ENCODE results near the gene KCNIP1.

Gene KCNIP1

DNA sequence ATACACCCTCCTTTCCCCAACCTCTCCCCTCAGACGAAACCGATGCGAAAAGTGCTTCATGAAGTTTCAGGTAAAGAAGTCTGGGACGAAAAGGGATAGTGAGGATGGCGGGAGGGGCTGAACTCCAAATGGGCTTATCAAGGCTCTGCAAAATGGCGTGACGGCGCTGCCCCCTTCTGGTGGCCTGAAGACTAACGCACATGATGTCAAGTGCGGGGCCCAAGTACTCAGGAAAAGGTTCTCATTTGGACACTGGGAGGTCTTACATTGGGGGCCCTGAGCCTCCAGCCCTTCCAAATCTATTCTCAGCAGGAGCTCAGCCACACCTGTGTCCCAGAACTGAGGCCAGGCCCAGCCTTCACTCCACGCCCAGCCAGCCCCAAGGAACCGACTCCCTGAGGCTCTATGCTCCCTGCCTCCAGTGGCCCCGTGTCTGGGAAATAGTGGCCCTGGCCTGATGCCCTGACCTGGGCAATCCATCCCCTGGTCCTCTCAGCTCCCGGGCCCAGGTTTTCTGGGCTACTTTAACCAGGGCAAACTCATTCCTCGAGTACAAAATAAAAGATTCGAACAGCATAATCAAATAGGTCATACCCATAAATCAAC, 119.9 kb downstream of the KCNIP1 start:
- DNase-seq (ENCODE audit: low read depth in 1 of 2, low spot score in 1 of 2): peak; percentile 5 to 30
- H3K27ac ChIP-seq (replicated peaks): no peak overlapping the region

DNA sequence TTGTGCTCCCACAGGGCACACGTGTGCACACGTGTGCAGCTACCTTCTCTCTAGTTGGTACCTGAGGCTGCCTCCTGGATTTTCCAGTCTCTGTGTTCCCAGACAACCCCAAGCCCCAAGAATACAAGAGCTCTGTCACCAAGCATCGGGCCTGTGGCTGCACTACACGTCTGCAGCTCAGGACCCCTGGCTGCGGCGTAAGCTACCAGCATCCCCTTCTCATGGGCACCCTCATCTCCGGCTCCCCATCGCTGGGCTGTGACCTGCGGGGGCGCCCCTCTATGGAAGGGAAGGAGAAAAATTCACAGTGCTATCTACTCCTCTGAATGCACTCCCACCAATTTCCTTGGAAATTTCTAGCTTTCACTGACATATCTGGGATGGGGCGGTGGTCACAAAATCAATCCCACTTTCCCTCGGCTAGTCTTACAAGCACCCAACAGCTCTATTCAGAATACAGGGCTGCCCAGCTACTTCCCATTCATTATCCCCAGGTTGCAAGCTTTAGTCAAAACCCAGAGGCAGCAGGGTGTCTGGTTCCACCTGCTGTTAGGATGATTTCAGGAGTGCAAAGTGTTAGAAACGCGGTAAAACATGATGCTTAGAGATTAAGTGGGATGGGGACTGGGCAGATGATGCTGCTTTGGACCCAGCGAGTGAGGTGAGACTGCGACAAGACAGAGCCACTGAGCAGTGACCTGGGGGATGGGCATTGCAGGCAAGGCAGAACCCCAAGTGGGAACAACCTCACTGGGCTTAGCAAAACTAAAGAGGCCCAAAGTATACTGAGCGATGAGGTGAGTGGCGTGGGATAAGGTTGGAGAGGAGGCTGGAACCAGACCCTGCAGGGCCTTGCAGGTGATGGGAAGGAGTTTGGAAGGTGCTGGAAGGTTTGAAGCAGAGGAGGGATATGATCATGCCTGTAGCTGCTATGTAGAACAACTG, 121.7 kb downstream of the KCNIP1 start:
- TF ChIP-seq, protein P1, sequence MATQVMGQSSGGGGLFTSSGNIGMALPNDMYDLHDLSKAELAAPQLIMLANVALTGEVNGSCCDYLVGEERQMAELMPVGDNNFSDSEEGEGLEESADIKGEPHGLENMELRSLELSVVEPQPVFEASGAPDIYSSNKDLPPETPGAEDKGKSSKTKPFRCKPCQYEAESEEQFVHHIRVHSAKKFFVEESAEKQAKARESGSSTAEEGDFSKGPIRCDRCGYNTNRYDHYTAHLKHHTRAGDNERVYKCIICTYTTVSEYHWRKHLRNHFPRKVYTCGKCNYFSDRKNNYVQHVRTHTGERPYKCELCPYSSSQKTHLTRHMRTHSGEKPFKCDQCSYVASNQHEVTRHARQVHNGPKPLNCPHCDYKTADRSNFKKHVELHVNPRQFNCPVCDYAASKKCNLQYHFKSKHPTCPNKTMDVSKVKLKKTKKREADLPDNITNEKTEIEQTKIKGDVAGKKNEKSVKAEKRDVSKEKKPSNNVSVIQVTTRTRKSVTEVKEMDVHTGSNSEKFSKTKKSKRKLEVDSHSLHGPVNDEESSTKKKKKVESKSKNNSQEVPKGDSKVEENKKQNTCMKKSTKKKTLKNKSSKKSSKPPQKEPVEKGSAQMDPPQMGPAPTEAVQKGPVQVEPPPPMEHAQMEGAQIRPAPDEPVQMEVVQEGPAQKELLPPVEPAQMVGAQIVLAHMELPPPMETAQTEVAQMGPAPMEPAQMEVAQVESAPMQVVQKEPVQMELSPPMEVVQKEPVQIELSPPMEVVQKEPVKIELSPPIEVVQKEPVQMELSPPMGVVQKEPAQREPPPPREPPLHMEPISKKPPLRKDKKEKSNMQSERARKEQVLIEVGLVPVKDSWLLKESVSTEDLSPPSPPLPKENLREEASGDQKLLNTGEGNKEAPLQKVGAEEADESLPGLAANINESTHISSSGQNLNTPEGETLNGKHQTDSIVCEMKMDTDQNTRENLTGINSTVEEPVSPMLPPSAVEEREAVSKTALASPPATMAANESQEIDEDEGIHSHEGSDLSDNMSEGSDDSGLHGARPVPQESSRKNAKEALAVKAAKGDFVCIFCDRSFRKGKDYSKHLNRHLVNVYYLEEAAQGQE (IDR thresholded peaks at IDR 0.05; ENCODE audit: insufficient replicate concordance, low read depth): no peak
- TF ChIP-seq POLR2AphosphoS5 (IDR thresholded peaks at IDR 0.05; ENCODE audit: low read depth) (no peak), GABPA (IDR thresholded peaks at IDR 0.05; ENCODE audit: low read depth) (no peak), SPI1 (IDR thresholded peaks at IDR 0.05; ENCODE audit: borderline replicate concordance, low read depth) (no peak)
- TF ChIP-seq, protein P2, sequence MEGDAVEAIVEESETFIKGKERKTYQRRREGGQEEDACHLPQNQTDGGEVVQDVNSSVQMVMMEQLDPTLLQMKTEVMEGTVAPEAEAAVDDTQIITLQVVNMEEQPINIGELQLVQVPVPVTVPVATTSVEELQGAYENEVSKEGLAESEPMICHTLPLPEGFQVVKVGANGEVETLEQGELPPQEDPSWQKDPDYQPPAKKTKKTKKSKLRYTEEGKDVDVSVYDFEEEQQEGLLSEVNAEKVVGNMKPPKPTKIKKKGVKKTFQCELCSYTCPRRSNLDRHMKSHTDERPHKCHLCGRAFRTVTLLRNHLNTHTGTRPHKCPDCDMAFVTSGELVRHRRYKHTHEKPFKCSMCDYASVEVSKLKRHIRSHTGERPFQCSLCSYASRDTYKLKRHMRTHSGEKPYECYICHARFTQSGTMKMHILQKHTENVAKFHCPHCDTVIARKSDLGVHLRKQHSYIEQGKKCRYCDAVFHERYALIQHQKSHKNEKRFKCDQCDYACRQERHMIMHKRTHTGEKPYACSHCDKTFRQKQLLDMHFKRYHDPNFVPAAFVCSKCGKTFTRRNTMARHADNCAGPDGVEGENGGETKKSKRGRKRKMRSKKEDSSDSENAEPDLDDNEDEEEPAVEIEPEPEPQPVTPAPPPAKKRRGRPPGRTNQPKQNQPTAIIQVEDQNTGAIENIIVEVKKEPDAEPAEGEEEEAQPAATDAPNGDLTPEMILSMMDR (IDR thresholded peaks at IDR 0.05; ENCODE audit: insufficient read depth, low read length): no peak
- Histone ChIP-seq H3K27me3 (ENCODE audit: insufficient read depth, poor library complexity, severe bottlenecking) (no peaks in the 10 kb centered on the region), H3K27ac (replicated peaks) (no peak overlapping the region), H3K4me3 (replicated peaks; ENCODE audit: insufficient read depth, low read length) (no peak overlapping the region)
- no peak for DNase-seq (ENCODE audit: low read depth in 1 of 2, low spot score in 1 of 2)

More for the DNA sequence above, 119.9 kb downstream of the KCNIP1 start:
- Histone ChIP-seq H3K4me3 (replicated peaks; ENCODE audit: insufficient read depth, low read length) (no peak overlapping the region), H3K27me3 (ENCODE audit: insufficient read depth, poor library complexity, severe bottlenecking) (no peaks in the 10 kb centered on the region)
- no peak for TF ChIP-seq SPI1 (IDR thresholded peaks at IDR 0.05; ENCODE audit: borderline replicate concordance, low read depth)
- TF ChIP-seq, protein P2 (IDR thresholded peaks at IDR 0.05; ENCODE audit: insufficient read depth, low read length): peak; percentile 31

DNA sequence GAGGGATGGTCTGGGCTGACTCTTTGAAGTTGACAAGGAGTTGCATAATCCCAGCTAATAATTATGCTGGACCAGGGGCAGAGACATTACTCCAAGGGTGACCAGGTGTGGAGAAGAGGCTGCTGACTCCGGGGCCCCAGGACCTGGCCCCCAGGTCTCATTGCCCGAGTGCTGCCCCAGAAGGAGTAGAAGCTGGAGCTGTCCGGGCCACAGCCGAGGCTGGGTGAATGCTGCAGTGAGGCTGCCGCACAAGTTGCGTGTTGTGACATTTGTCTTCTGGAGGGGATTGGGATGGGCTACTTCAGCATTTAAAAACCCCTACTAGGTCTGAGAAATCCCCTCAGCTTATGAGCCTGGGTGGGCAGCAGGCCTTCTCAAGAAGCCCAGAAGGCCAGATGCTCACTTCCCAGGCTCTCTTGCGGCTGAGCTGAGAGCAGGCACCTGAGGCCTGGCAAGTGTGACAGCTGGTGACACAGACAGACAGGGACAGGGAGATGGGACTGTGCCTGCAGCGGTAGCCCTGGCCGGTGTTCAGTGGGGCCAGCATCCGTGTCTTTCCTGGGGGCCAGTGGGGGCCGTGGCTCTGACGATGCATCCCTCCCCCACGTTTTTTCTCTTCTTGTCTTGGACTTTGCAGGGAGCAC, 122.8 kb downstream of the KCNIP1 start:
- H3K4me3 ChIP-seq (replicated peaks; ENCODE audit: insufficient read depth, low read length): no peak overlapping the region
- H3K27me3 ChIP-seq (ENCODE audit: insufficient read depth, poor library complexity, severe bottlenecking): no peaks in the 10 kb centered on the region
- no peak overlapping the region for H3K27ac ChIP-seq (replicated peaks)
- no peak for DNase-seq (ENCODE audit: low read depth in 1 of 2, low spot score in 1 of 2)
- TF ChIP-seq, protein P1 (IDR thresholded peaks at IDR 0.05; ENCODE audit: insufficient replicate concordance, low read depth): no peak
- TF ChIP-seq GABPA (IDR thresholded peaks at IDR 0.05; ENCODE audit: low read depth) (no peak), POLR2AphosphoS5 (IDR thresholded peaks at IDR 0.05; ENCODE audit: low read depth) (no peak), SPI1 (IDR thresholded peaks at IDR 0.05; ENCODE audit: borderline replicate concordance, low read depth) (no peak)
- TF ChIP-seq, protein P2 (IDR thresholded peaks at IDR 0.05; ENCODE audit: insufficient read depth, low read length): no peak

All from HL-60 (cell line).